RWPE2 (cell line): Measurements from ENCODE around the gene GSTP1.

Experiments
- ATAC-seq: fragments of 200-7000 bp; cut with Tn5 transposase; 3 replicates; pipeline ENCODE4 v1.9.1; 2021; ENCODE audit warnings: low read depth
- DNase-seq: peaks from one replicate; pipeline ENCODE4 v3.0.0-alpha.2; 2020; ENCODE audit warnings: low spot score
- H3K27ac ChIP-seq: fragments of 450-650 bp; 2 replicates; pipeline ENCODE4 v1.5.1; 2017; ENCODE audit warnings: mild to moderate bottlenecking; ENCODE audit not compliant: poor library complexity, severe bottlenecking
- H3K27me3 ChIP-seq: fragments of 250-450 bp; sonication (Bioruptor Pico); 2 replicates; pipeline ENCODE4 v1.5.1; 2021; ENCODE audit warnings: mild to moderate bottlenecking, moderate library complexity; ENCODE audit not compliant: insufficient read depth, poor library complexity, severe bottlenecking
- H3K36me3 ChIP-seq: fragments of 250-450 bp; sonication (Bioruptor Pico); 2 replicates; pipeline ENCODE4 v1.5.1; 2020; ENCODE audit warnings: low read depth, mild to moderate bottlenecking, moderate library complexity
- H3K4me1 ChIP-seq: fragments of 250-450 bp; sonication (Bioruptor Pico); 2 replicates; pipeline ENCODE4 v1.5.1; 2021; ENCODE audit warnings: mild to moderate bottlenecking, moderate library complexity; ENCODE audit not compliant: insufficient read depth, poor library complexity, severe bottlenecking
- H3K4me3 ChIP-seq: fragments of 250-450 bp; sonication (Bioruptor Pico); 2 replicates; pipeline ENCODE4 v1.5.1; 2021; ENCODE audit warnings: mild to moderate bottlenecking, moderate library complexity; ENCODE audit not compliant: severe bottlenecking
- H3K9me3 ChIP-seq: fragments of 250-450 bp; sonication (Bioruptor Pico); 2 replicates; pipeline ENCODE4 v1.5.1; 2021; ENCODE audit warnings: mild to moderate bottlenecking, moderate library complexity; ENCODE audit not compliant: severe bottlenecking
- TF ChIP-seq, protein P1 (sequence below): fragments of 450-650 bp; IDR thresholded peaks from one replicate; pipeline ENCODE4 v1.5.1; 2017; ENCODE audit warnings: mild to moderate bottlenecking, moderate library complexity; ENCODE audit not compliant: poor library complexity, severe bottlenecking

The GSTP1 gene

DNA sequence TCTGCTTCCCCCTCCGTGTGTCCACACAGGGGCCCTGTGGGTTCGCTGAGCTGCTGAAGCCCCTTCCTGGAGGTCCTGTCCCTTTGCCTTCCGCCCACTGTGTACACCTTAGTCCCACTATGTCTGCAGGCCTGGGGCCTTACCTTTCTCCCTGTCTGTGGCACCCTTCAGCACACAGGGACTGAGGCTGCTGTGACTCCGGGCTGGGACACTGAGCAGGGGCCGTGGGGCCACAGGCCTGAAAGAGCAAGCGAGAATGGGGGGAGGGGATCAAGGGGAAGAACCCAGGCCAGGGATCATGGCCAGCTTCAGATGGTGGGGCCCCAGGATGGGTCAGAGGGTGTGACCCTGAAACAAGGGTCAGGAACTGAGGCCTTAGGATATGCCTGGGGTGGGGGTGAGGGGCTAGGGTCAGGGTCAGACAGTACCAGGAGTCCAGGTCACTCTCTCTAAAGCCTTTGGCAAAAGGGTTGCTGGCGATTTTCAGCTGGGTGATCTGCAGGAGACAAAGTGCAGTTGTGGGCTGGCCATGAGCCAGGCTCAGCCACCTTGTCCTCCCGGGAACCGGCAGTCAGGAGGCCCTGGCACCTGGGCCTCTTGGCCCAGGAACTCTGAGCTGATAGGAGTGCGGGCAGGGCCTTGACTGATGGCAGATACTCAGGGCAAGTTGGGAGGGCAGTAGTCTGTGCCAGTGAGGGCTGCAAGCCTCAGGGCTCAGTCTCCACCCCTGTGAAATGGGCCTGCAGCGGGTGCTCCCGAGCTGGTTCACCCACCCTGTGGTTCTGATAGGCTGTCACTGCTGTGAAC is 48.8 kb downstream of the GSTP1 start:
- Histone ChIP-seq H3K27ac (no peak overlapping the region), H3K4me1 (no peaks in the 10 kb centered on the region), H3K9me3 (no peaks in the 10 kb centered on the region), H3K4me3 (no peak overlapping the region), H3K27me3 (no peaks in the 10 kb centered on the region), H3K36me3 (no peaks in the 10 kb centered on the region)
- ATAC-seq (no peak), DNase-seq (peak; percentile 56)
- TF ChIP-seq, protein P1, sequence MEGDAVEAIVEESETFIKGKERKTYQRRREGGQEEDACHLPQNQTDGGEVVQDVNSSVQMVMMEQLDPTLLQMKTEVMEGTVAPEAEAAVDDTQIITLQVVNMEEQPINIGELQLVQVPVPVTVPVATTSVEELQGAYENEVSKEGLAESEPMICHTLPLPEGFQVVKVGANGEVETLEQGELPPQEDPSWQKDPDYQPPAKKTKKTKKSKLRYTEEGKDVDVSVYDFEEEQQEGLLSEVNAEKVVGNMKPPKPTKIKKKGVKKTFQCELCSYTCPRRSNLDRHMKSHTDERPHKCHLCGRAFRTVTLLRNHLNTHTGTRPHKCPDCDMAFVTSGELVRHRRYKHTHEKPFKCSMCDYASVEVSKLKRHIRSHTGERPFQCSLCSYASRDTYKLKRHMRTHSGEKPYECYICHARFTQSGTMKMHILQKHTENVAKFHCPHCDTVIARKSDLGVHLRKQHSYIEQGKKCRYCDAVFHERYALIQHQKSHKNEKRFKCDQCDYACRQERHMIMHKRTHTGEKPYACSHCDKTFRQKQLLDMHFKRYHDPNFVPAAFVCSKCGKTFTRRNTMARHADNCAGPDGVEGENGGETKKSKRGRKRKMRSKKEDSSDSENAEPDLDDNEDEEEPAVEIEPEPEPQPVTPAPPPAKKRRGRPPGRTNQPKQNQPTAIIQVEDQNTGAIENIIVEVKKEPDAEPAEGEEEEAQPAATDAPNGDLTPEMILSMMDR, result no peak

DNA sequence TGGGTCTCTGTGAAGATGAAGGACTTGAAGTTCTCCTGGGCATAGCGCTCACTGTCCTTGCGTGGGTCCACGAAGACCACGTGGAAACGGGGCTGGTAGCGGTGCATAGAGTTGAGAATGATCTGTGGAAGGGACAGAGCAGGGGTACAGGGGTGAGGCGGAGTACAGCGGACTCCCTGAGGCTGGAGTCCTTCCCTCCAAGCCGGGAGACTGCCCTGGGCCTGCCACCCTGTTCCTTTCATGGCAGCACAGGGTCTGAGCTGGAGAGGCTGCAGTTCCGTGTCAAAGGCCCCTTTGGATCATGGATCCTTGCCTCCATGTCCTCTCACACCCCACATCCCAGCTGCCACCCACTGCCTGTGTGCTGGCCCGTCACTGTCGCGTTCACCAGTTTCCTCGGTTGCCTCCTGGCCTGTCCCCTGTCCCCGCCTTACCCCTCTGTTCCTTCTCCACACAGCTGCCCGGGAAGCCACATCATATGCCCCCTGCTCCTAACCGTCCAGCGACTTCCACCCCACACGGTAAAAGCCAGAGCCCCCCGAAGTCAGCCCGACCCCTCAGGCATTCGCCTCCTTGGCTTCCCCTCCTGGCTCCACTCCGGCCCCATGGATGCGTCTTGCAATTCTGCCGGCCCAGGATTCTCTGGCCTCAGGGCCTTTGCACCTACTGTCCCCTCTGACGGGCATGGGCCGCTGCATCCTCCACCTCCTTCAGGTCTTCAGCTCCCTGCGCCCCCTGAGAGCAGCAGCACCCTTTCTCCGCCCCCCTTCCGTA is 49.6 kb downstream of the GSTP1 start:
- Histone ChIP-seq H3K27me3 (no peaks in the 10 kb centered on the region), H3K27ac (no peak overlapping the region), H3K4me3 (no peak overlapping the region), H3K9me3 (no peaks in the 10 kb centered on the region), H3K4me1 (no peaks in the 10 kb centered on the region), H3K36me3 (no peaks in the 10 kb centered on the region)
- no peak for ATAC-seq
- TF ChIP-seq, protein P1, result no peak
- DNase-seq, result peak; percentile 61

DNA sequence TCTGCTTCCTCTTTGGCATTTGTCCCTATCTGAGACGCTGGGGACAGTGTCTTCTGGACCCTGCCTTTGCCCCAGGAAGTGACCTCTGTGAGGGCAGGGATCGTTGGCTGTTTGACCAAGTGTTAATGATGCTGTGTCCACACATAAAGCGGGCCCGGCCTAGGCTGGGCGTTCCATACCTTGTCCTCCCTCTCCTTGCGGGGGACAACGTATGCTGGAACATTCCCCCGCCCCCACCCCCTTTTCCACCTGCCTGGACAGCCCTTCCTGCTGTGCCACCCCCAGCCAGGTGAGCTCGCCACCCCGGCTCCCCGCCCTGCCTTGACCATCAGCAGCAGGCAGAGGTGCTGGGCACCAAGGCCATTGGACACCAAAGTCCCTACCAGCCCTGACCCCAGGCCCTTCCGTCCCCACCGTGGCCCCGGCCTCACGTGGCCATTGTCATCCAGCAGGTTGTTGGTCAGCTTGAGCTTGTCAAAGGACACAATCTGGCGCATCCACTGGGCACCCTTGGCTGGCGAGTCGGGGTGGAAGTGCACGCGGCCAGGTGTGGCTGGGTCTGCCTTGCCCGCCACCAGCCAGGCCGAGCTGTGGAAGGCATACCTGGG is 50.2 kb downstream of the GSTP1 start:
- H3K9me3 ChIP-seq, result no peaks in the 10 kb centered on the region
- H3K4me1 ChIP-seq, result no peaks in the 10 kb centered on the region
- H3K27ac ChIP-seq, result no peak overlapping the region
- H3K27me3 ChIP-seq, result no peaks in the 10 kb centered on the region
- DNase-seq (peak; percentile 39), ATAC-seq (no peak)
- TF ChIP-seq, protein P1, result no peak
- H3K4me3 ChIP-seq, result no peak overlapping the region
- no peaks in the 10 kb centered on the region for H3K36me3 ChIP-seq

DNA sequence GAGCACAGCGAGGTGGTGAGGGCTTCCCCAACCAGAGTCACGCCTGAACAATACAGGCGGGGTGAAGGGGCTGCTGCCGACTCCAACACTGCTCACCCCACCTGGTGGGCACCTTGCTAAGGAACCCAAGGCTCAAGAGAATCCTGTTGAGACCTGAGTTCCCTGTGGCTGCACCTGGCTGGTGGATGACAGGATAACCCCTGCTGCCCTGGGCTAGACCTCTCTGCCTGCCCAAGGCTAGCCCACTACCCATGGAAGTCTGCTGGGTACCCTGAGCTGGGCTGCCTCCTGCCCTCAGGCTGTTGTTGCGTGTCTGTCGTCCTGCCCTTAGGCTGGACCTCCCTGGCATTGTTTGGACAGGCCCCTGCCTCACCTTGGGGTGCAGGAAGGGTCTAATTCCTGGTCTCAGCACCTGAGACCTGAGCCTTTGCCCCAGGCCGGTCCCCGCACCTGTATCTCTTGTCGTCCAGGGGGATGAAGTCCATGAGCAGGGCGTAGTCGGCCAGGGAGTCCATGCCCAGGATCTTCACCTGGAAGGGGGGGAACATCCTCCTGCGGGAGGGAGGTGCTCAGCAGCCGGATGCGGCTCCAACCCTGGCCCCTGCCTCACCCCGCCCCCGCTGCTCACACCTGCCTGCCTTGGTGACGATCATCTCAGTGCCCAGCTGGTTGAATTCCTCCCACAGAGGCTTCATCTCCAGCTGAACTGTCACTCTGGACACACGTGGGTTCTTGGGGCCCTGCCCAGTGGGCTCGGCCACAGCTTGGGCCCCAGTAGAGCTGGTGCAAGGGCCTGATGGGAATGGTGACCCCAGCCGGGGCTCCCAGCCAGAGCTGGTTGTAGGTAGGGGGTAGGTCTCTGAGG is 51.0 kb downstream of the GSTP1 start:
- H3K27ac ChIP-seq, result no peak overlapping the region
- DNase-seq (peak; percentile 30), ATAC-seq (no peak)
- H3K36me3 ChIP-seq, result no peaks in the 10 kb centered on the region
- H3K9me3 ChIP-seq, result no peaks in the 10 kb centered on the region
- H3K4me3 ChIP-seq, result no peak overlapping the region
- TF ChIP-seq, protein P1, result no peak
- no peaks in the 10 kb centered on the region for H3K27me3 ChIP-seq
- H3K4me1 ChIP-seq, result no peaks in the 10 kb centered on the region
